Cardiac fibroblast (primary cell): ENCODE measurements around the gene THRSP.
"Not testable (repeated sequence)": the region's sequence is repeated elsewhere in the genome, so short reads cannot be mapped to it uniquely, and the experiment has no call there.

Experiments used
- DNase-seq, 2 donors: peaks; one replicate each; pipeline versions ENCODE4 v3.0.0 to v3.0.0-alpha.2; 2010; ENCODE audit warnings: low read depth in 2 of 2
- H3K4me3 ChIP-seq, 2 donors: replicated peaks in 1 of 2; 1 replicate in 1 of 2; 2 replicates in 1 of 2; pipeline ENCODE4 v1.5.1; 2011; ENCODE audit warnings: low read depth in 2 of 2, low read length in 2 of 2, mild to moderate bottlenecking in 2 of 2, moderate library complexity in 1 of 2
- TF ChIP-seq, protein P1 (sequence below): IDR thresholded peaks from one replicate; pipeline ENCODE4 v1.5.1; 2011; ENCODE audit warnings: low read depth, mild to moderate bottlenecking, low read length, inconsistent platforms

THRSP gene

DNA sequence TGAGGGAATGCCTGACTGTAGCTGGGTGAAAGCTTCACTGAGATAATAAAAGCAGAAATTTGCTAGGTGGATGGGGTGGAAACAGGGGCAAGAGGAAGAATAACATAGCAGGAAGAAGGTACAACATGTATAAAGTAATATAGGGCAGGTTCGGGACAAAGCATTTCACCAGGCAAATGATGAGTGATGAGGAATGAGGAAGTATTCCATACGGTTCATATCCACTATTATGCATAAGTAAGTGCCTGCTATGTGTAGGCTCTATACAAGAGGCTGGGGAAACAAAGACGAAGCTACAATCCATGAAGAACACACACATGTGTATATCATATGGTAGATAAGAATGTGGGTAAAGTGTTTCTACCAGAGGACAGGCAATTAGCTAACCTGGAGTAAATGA, 8.1 kb downstream of the THRSP start:
- H3K4me3 ChIP-seq, result no peak overlapping the region
- TF ChIP-seq, protein P1, sequence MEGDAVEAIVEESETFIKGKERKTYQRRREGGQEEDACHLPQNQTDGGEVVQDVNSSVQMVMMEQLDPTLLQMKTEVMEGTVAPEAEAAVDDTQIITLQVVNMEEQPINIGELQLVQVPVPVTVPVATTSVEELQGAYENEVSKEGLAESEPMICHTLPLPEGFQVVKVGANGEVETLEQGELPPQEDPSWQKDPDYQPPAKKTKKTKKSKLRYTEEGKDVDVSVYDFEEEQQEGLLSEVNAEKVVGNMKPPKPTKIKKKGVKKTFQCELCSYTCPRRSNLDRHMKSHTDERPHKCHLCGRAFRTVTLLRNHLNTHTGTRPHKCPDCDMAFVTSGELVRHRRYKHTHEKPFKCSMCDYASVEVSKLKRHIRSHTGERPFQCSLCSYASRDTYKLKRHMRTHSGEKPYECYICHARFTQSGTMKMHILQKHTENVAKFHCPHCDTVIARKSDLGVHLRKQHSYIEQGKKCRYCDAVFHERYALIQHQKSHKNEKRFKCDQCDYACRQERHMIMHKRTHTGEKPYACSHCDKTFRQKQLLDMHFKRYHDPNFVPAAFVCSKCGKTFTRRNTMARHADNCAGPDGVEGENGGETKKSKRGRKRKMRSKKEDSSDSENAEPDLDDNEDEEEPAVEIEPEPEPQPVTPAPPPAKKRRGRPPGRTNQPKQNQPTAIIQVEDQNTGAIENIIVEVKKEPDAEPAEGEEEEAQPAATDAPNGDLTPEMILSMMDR, result no peak
- no peak for DNase-seq

DNA sequence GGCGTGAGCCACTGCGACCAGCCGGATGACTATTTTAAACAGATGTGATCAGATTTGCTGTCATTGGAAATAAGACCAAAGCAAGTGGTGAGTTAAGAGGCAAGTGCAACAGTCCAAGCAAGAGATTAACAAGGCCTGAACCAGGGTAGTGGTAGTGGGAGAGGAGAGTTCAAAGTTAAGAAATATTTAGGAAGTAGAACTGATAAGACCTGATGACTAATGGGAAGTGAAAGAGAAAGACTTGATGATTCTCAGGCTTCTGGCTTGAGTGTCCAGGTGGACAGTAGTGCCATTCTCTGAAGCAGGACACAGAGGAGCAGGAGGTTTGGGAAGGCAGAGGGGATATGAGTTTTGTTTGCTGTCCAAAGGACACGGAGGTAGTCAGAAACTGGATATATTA, 8.8 kb downstream of the THRSP start:
- TF ChIP-seq, protein P1, result no peak
- no peak for DNase-seq
- H3K4me3 ChIP-seq, result no peak overlapping the region

DNA sequence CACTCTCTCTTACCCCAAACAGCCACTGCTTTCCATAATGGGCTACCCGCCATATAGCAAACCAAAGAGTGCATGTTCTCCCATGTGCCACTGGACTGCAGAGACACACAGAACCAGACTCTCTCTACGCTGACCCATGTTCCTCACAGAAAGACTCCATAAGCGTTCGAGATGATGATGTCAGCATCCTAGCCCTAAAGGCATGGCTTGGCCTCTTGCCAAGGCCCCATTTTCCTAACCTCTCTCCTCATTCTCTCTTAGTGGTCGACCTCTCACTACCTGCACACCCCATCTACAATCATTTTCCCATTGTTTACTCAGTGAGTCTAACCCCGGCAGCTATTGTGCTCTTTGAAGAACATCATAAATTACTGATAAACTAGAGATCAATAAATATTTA, 11.1 kb downstream of the THRSP start:
- no peak for DNase-seq
- TF ChIP-seq, protein P1, result no peak
- H3K4me3 ChIP-seq, result no peak overlapping the region

DNA sequence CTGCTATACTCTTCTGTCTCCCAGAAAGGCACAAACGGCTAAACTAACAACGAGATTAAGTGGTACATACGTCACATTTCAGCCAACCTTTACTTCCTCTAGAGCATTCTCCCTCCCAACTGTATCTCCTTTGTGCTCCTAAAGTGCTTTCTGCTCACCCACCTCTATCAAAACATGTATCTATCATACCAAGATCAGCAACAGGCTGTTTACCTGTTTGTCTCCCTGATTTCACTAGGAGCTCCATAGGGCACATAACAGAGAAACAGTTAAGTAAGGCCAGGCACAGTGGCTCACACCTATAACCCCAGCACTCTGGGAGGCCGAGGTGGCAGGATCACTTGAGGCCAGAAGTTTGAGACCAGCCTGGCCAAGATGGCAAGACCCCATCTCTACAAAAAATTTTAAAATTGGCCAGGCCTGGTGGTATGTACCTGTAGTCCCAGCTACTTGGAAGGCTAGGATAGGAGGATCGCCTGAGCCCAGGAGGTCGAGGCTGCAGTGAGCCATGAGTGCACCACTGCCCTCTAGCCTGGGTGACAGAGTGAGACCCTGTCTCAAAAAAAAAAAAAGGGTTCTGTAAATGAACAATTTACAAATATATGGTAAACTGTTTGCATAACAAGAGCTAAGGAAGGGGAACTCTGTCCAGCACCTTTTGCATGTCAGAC, 13.2 kb downstream of the THRSP start:
- no peak for DNase-seq
- TF ChIP-seq, protein P1, result no peak
- no peak overlapping the region for H3K4me3 ChIP-seq

DNA sequence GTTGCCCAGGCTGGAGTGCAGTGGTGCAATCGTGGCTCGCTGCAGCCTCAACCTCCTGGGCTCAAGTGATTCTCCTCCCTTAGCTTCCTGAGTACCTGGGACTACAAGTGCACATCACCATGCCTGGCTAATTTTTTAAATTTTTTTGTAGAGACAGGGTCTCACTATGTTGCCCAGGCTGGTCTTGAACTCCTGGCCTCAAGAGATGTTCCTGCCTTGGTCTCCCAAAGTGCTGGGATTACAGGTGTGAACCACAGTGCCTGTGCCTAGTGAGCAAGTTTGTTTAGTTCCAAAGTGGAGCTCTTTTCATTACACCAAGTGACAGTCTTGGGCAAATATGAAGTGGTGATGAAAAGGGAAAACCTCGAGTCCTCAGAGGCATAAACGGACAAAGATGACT, 13.9 kb downstream of the THRSP start:
- H3K4me3 ChIP-seq, result peak overlapping the region in 1 of 2 donors; percentile 94
- not testable (repeated sequence) for DNase-seq

DNA sequence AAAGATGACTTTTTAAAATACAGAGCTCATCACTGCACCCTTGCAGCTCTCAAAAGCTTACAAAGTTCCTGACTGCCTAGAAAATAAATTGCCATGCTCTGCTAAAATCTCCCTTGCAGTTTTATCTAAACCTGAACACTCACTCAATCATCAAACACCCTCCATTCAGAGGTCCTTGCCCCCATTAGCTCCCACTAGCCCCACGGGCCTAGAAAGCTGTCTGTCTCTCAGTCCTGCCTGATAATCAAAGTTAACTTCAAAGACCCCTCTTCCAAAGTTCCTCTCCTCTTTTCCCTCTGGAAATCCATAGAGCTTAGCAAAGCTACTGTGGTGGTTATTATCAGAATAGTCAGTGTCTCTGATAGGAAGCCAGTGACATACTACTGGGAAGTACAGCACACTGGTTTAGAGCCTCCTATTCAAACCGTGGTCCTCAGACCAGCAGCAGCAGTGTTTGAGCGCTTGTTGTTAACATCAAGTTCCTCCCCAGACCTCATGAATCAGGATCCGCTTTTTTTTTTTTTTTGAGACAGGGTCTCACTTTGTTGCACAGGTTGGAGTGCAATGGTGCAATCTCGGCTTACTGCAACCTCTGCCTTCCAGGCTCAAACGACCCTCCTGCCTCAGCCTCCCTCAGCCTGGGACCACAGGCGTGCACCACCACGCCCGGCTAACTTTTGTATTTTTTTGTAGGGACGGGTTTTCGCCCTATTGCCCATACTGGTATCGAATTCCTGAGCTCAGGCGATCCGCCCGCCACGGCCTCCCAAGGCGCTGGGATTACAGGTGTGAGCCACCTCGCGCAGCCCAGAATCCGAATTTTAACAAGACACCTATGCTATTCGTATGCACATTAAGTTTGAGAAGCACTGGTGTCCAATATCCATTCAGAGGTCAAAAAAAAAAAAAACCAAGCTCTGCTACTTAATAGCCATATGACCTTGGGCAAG, 14.8 kb downstream of the THRSP start:
- no peak for DNase-seq
- peak overlapping the region; percentile 93 to 94 for H3K4me3 ChIP-seq
- TF ChIP-seq, protein P1, result no peak
